GM12873 (cell line): ENCODE results near the gene FANCF.

Experiments used
- CTCF ChIP-seq: IDR thresholded peaks from 2 replicates; pipeline ENCODE4 v1.5.1; 2012; ENCODE audit warnings: low read depth, mild to moderate bottlenecking, moderate library complexity, low read length, control low read depth; ENCODE audit not compliant: insufficient read depth; ENCODE audit errors: missing control alignments

The FANCF gene

GRCh38 chr11:22635689-22636088 is 10.1 kb upstream of the FANCF start:
- TF ChIP-seq CTCF: no peak

GRCh38 chr11:22634897-22635629 is 9.4 kb upstream of the FANCF start:
- no peak for TF ChIP-seq CTCF

GRCh38 chr11:22633354-22633902 is 7.8 kb upstream of the FANCF start:
- no peak for TF ChIP-seq CTCF

- no peak for TF ChIP-seq CTCF
These were observed 1.8 kb upstream of the FANCF start for GRCh38 chr11:22627421-22627820.

GRCh38 chr11:22626573-22627239 is 1.1 kb upstream of the FANCF start:
- no peak for TF ChIP-seq CTCF

GRCh38 chr11:22624742-22625447 is 728 bp downstream of the FANCF start:
- TF ChIP-seq CTCF: peak; percentile 68

GRCh38 chr11:22617868-22618267 is 7.8 kb downstream of the FANCF start:
- TF ChIP-seq CTCF: no peak
